DMS114 treated with DMSO at 0.1 percent for 48 hours (cell line): Measurements from ENCODE around the gene TVP23C.

Experiments
- DNase-seq: peaks from one replicate; lab custom pipeline; 2025; ENCODE audit not compliant: unreplicated experiment; lab: John Stamatoyannopoulos, UW

TVP23C gene

DNA sequence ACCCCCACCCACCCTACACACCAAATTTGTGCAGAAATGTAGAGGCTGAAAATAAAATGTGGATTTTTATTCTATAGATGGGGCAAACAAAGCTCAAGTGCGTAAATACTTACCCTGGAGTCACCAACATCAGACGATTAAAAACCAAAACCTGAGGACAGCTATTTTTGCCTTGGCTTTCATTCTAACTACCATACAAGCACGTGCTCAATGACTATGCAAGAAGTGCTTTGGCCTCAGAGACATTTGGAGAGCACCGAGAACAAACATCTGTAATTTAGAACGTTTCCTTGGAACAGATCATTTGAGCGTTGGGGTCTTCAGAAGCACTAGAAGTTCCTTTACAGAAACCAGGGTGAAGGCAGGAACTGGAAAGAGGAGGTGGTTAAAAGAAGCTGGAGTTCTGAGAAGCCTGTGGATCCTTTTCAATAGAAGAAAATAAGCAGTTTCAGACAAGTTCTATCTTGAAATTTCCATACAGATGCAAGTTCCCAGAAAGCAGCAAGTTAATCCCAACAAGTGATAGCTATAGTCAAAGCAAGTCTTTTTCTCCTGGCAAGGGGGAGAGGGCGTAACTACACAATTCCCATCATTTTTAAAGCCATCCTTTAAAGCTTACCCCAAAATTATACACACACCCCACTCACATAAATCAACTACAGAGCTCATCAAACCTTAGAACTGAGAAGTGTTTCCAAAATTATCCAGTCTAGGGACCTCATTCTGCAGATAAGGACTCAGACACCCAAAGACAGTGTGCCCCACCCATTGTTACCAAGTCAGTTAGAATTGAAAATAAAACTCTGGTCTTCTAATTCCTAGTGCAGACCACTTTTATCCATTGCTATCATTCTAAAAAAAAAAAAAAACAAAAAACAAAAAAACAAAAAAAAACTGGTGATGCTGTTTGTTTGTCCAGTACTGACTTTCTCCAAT is 66.3 kb downstream of the TVP23C start:
- no peak for DNase-seq

GRCh38 chr17:15494821-15495220 is 68.5 kb downstream of the TVP23C start:
- no peak for DNase-seq

- no peak for DNase-seq
These were observed 69.6 kb downstream of the TVP23C start for GRCh38 chr17:15493693-15494035.

- DNase-seq, result no peak
These were observed 70.2 kb downstream of the TVP23C start for GRCh38 chr17:15492791-15493692.

- DNase-seq, result no peak
These were observed 71.1 kb downstream of the TVP23C start for GRCh38 chr17:15492186-15492585.

- no peak for DNase-seq
These were observed 72.5 kb downstream of the TVP23C start for GRCh38 chr17:15490634-15491261.

GRCh38 chr17:15488557-15488956 is 74.7 kb downstream of the TVP23C start:
- DNase-seq, result no peak

- no peak for DNase-seq
These were observed 78.2 kb downstream of the TVP23C start for GRCh38 chr17:15485045-15485444.

GRCh38 chr17:15483431-15483830 is 79.9 kb downstream of the TVP23C start:
- no peak for DNase-seq

DNA sequence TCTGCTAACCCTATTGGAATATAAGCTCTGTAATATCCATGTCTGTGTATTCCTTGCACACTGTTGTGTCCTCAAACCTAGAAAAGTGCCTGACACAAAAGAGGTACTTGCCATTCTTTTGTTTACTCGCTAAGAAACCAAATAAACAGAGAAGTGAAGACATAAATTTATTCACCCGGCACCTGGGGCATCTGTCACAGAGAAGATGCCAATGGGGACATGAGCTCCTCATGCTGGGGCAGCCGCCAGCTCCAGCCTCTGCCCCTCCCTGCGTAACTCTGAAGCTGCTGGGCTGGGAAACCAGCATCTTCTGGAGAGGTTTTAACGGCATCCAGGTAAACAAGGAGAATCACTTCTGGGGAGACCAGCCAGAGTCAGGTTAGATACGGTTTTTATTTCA is 80.8 kb downstream of the TVP23C start:
- DNase-seq, result no peak

DNA sequence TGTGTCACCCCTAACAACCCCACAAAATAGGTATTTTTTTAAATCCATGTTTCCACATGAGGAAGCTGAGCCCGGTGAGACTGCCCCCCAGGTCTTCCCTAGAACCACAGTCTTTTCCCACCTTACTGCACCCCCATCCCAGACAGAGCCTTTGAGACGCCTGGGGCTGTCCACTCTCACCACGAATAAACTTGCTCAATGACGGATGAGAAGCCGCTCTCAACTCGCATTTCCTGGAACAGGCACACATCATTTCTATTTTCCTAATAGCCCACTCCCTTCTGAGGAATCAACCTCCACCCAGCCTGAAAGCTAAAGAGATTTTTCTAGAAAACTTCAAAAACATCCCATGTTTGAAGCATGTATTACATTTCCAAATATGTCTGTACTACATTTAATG is 81.8 kb downstream of the TVP23C start:
- no peak for DNase-seq

DNA sequence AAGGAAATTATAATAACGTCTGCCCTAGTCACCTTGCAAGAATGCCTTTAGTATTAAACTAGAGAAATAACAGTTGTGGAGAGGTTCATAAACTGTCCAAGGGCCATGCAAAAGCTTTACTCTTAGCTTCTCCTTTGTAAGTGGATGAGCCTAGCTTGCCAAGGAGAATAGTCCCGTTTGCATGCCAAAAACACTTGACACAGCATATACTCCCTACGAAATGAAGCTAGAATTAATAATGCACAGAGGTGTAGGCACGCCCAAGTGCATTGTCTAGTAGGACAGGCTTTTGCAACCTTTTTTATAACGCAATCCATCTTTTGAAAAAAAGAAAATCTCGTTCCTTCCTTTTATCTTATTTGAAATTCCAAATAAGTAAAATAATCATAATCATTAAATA is 83.1 kb downstream of the TVP23C start:
- no peak for DNase-seq

DNA sequence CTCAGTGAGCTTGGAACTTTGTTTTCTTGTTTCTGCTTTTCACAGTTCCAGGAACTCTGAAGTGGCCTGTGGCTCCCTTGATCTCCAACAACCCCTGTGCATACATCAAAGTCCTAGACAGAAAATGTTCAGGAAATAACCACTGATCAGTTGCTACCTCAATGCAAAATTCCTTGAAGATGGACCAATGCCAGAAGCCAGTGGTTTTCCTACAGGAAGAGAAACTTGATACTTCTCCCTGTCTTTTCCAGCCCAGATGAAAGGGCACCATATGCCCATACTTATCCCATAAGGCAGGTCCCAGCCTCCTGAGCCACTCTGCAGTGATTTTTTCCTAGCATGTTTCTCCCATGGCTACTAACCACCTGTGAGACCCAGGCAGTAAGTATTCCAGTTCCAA is 83.6 kb downstream of the TVP23C start:
- DNase-seq, result no peak

GRCh38 chr17:15478845-15479244 is 84.4 kb downstream of the TVP23C start:
- no peak for DNase-seq

DNA sequence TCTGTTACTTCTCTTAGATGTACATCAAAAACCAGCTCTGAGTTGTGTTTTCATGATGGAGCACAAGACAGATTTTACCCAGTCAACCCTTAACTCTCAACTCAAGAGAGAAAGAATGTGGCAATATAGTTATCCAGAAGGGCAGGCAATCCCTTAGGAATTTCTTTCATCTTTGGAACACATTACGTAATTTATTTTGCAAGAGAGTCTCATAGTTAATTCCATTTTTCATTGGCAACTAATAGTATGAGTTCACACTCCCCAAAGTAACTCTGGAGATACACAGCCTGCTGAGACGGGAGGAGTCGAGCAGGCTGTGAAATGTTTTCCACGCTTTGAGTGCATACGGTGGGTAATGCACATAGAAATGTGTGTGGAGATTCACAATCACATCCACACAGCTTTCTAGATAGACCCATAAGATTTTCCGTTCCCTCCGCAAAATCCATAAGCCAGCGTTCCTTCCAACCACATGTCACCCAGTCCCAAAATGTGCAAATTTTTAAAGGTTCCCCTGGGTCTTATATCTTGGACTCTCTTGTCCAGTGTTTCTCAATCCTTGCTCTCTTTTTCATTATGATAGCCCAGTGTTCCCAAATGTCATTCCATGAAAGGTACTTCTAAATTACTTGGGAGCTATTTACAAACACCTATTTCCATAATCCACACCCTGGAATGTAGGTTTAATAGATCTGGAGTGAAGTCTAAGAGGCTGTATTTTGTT is 87.5 kb downstream of the TVP23C start:
- no peak for DNase-seq

- DNase-seq, result no peak
These were observed 90.4 kb downstream of the TVP23C start for GRCh38 chr17:15472891-15473290.

DNA sequence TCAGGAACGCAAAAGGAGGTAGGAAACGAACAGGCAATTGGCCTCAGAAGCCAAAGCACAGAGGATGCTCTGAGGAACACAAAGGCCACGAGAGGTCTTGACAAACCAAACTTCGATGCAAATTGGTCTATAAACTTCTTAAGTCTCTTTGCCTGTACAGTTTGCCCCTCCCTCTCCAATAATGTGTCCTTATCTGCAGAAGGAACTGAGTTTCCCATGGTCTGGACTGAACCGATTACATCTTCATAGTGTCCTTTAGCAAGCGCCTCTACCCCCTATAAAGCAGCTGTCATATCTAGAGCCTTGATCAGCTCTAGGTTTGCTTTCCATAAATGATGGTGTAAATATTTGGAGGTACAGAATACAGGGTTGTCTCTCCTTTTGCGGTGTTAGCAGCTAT is 92.7 kb downstream of the TVP23C start:
- DNase-seq, result no peak

DNA sequence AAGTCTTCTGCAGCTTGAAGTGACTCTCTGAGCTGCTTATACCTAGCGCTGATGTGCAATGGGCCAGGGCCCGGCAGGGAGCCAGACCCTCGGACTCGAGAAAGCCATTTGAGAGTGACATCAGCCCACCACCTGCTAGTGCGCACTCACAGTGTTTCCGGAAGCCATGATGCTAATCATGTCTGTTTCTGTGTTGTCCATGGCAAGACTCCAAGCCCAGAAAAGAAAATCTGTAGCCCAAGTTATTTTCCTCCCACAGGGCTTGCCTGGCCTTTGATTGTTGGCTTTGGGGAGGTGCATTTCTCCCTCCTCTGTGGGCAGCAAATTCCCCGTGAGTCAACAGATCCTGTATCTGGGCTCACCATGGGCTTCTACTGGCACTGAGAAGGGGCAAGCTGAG is 94.0 kb downstream of the TVP23C start:
- DNase-seq, result no peak

- no peak for DNase-seq
These were observed 95.2 kb downstream of the TVP23C start for GRCh38 chr17:15468126-15468525.

DNA sequence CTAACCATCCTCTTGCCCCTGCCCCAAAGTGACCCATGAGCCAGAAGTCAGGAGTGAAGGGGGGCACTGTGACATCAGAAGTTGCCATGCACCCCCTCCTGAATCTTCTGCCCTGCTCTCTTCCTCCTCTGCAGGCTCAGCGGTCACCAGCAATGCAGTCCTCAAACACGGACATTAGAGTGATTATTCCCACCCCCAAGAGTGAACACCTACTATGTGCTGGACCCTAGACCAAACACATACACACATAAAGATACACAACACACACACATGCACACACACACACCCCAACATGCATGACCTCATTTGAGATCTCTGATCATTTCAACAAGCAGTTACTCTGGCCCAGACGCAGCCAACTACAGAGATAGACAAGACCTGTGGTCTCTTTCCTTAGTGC is 95.7 kb downstream of the TVP23C start, which contains the start of gene CDRT4:
Gene CDRT4 (minus strand): TSS at position 30 of the 400 bp plus-strand sequence. CDS start 27,383 bp downstream, outside the sequence.
- DNase-seq, result no peak

GRCh38 chr17:15466131-15466530 is 97.2 kb downstream of the TVP23C start:
- DNase-seq, result no peak
